HK-2 (cell line): Measurements from ENCODE around the gene SLC5A5.
"Not testable (repeated sequence)": the region's sequence is repeated elsewhere in the genome, so short reads cannot be mapped to it uniquely, and the experiment has no call there.

Experiments
- DNase-seq: peaks from one replicate; pipeline ENCODE4 v3.0.0-alpha.2; 2018; ENCODE audit not compliant: unreplicated experiment

Gene SLC5A5

DNA sequence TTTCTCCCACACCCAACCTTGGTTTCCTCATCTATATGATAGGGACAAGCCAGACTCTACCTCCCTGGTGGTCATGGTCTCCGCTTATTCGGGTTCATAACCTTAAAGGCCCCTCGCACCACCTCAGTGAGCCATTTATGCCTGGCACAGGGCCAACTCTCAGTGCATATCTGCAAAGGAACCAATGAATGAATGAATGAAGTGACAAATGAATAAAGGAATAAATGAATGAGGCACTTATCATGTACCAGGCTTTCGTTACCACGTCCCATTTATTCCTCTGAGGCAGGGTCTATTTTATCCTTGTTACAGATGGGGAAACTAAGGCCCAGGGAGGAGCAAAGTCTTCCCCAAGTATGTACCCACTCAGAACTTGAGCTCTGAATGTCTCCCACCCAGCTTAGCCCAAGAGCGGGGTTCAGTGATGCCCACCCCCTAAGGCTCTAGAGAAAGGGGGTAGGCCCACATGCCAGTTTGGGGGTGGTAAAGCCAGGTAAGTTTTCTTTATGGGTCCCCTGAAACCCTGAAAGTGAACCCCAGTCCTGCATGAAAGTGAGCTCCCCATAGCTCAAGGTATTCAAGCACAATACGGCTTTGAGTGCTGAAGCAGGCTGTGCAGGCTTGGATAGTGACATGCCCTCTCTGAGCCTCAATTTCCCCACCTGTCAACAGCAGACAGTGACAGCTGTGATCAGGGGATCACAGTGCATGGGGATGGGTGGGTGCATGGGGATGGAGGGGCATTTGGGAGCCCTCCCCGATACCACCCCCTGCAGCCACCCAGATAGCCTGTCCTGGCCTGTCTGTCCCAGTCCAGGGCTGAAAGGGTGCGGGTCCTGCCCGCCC, 490 bp upstream of the SLC5A5 start:
- no peak for DNase-seq

DNA sequence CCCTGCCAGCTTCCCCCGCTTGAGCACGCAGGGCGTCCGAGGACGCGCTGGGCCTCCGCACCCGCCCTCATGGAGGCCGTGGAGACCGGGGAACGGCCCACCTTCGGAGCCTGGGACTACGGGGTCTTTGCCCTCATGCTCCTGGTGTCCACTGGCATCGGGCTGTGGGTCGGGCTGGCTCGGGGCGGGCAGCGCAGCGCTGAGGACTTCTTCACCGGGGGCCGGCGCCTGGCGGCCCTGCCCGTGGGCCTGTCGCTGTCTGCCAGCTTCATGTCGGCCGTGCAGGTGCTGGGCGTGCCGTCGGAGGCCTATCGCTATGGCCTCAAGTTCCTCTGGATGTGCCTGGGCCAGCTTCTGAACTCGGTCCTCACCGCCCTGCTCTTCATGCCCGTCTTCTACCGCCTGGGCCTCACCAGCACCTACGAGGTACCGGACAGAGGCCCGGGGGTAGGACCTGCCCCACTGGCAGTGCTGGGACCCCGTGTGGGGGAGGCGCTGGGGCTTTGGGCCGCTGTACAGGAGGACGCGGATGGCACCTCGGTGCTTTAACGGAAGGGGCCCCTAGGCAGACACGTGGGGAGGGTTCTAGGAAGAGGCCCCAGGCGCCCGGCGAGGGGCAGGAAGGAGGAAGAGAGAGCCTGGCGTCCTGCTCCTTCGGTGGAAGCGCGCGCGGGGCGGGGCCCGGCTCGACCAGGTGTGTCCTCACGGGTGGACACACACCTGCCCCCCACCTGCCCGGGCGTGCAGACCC, 681 bp downstream of the SLC5A5 start:
- no peak for DNase-seq

DNA sequence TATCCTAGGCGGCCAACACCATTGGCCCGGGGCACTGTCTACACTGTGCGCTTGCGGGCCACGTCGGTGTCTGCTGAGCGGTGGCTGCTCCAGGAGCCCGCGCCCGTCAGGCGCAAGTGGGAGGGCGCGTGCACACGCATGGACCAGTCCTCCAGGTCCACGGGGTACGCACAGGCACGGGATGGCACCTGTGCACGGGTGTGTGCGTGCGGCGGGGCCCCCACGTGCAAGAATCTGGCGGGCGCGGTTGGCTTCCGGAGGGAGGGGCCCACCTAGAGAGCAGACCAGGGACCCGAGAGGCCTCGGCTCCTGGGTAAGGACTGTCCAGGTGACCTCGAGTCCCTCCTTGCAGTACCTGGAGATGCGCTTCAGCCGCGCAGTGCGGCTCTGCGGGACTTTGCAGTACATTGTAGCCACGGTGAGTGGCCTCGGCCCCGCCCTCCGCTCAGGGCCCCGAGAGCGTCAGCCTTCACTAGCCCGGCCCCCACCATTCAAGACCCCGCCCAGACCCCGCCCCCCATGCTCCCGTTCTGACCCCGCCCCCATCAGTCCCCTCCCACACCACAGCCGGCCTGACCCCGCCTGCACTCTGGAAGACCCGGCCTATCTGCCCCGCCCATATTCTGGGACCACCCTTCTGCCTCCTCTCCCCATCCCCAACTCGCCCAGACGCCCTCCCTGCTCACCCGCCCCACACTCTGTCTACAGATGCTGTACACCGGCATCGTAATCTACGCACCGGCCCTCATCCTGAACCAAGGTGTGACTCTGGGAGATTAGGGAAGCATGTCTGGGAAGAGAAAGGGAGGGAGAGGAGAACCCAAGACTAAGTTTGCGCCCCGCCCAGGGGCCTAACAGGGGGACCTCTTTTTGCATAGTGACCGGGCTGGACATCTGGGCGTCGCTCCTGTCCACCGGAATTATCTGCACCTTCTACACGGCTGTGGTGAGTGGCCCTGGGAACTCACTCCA, 2.3 kb downstream of the SLC5A5 start:
- DNase-seq: no peak

DNA sequence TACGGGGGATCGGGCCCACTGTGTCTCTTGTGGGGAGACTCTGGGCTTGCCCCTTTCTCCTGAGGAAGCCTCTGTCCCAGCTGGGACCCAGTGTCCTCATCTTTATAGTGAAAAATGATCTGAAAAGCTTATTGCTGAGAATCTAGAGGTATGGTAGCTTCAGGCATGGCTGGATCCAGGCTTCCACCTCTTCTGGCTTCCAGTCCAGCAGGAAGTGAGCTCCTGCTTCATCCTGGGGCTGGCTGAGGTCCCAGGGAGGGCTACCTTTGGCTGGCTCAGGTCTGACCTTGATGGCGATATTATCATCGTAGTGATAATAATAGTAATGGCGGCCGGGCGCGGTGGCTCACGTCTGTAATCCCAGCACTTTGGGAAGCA, 3.0 kb downstream of the SLC5A5 start:
- DNase-seq: no peak

DNA sequence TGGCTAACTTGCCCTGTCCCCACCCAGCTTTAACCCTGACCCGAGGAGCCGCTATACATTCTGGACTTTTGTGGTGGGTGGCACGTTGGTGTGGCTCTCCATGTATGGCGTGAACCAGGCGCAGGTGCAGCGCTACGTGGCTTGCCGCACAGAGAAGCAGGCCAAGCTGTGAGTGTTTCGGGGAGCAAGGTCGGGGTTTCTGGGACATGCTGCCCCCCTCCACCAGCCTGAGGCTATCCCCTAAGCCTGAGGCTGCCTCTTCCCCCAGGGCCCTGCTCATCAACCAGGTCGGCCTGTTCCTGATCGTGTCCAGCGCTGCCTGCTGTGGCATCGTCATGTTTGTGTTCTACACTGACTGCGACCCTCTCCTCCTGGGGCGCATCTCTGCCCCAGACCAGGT, 6.0 kb downstream of the SLC5A5 start:
- DNase-seq: no peak

- DNase-seq: no peak
These were observed 7.7 kb downstream of the SLC5A5 start for GRCh38 chr19:17879466-17879865.

DNA sequence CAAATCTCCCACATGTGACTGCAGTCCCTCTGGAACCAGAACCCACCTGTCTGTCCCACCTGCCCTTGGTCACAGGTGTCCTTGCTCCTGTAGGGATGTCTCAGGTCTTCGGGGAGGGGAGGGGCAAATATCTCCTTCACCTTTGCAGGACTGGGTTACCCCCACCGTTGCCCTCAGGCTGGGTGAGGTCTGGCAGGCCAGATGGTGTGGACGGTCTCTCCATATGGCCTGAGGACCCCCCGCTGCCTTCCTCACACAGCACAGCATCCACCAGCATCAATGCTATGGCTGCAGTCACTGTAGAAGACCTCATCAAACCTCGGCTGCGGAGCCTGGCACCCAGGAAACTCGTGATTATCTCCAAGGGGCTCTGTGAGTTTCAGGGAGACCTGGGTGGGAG, 10.0 kb downstream of the SLC5A5 start:
- DNase-seq: no peak

GRCh38 chr19:17883627-17884410, 12.1 kb downstream of the SLC5A5 start:
- DNase-seq: no peak

DNA sequence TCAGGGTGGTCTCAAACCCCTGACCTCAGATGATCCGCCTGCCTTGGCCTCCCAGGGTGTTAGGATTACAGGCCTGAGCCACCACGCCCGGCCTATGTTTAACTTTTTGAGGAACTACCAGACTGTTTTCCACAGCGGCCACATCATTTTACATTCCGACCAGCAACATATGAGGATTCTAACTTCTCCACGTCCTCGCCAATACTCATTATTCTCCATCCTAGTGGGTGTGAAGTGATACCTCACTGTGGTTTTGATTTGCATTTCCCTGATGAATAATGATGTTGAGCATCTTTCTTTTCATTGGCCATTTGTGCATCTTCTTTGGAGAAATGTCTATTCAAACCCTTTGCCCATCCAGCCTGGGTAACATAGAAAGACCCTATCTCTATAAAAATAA, 14.8 kb downstream of the SLC5A5 start:
- DNase-seq: no peak

- not testable (repeated sequence) for DNase-seq
These were observed 15.5 kb downstream of the SLC5A5 start for GRCh38 chr19:17887221-17887620.

DNA sequence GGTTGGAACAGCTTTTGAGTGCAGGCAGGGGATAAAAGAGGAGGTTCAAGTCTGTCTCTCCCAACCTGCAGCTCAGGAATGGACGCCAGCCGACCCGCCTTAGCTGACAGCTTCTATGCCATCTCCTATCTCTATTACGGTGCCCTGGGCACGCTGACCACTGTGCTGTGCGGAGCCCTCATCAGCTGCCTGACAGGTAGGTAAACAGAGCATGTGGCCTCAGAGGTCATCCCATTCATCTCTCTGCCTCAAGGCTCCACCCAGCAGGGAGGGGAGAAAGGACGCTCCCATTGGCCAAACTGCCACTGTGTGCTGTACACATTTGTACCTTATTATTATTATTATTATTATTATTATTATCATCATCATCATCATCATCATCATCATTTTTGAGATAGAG, 16.5 kb downstream of the SLC5A5 start:
- DNase-seq: no peak

- no peak for DNase-seq
These were observed 18.0 kb downstream of the SLC5A5 start for GRCh38 chr19:17889609-17890214.

DNA sequence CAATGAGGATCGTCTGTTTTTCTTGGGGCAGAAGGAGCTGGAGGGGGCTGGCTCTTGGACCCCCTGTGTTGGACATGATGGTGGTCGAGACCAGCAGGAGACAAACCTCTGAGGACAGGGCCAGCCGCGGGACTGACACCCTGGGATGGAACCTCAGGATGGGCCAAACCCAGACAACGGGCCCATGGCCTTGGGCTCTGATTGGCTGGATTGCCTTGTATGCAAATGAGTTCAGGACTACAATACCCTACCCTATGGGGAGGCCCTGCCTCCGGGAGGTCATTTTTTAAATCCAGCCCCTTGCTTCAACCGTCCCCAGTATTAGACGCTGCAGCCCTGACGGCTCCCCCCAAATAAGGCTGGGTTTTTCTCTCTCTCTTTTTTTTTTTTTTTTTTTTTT, 22.0 kb downstream of the SLC5A5 start:
- no peak for DNase-seq

GRCh38 chr19:17902701-17903100, 31.0 kb downstream of the SLC5A5 start:
- DNase-seq: no peak

- DNase-seq: no peak
These were observed 36.5 kb downstream of the SLC5A5 start for GRCh38 chr19:17908244-17908643.

DNA sequence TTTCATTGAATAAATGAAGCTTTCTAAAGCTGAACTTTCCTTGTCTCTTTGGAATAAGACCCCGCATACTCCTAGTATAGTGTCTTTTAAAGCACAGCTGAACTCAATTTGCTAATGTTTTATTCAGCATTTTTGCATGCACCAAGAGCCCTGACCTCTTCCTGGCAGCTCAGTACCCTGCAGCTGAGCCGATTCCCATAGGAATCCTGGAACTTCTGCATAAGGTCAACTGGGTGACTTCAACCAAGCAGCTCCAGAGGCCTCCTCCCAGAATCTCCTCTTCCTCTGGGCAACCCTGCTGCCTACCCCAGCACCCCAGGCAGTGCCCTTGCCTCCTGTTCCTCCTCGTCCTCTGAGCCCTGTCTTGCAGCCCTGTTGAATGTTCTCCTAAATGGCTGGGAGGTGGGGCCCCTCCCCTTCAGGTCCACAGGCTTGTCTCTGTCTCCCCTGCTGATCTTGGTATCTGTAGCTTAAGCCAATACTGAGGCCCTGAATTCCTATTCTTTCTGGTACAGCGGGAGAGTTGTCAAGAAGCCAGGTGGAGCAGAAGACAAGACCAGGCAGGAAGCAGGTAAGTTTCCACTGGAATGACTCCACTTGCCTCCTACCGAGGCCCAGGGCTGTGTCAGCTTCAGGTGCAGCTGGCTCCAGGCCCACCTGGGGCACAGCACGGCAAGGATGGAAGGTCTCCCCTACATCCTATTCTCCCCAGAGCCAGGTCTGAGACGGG, 37.4 kb downstream of the SLC5A5 start:
- no peak for DNase-seq

DNA sequence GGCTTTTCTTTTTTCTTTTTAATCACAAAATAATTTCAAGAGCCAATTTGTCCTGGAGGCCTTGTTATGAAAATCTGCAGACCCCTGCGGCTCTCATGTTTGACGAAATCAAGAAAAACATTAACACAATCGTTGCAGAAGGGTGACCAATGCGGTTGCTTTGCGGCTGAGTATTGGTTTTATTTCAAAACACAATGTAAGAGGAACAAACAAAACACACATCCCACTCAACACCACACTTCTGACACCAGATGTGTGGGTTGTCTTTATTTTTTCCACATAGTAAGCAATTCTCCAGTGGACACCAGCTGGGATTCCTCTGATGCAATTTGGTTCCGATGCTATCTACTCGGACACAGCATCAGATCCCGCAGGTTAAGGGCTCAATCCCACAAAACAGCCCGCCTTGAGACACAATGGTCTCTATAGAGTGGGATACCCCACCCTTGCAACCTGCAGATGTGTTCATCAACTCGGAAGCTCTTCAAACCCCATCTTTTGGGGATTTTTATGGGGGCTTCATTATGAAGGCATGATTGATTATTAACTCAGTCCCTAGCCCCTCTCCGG, 39.1 kb downstream of the SLC5A5 start:
- DNase-seq: no peak

DNA sequence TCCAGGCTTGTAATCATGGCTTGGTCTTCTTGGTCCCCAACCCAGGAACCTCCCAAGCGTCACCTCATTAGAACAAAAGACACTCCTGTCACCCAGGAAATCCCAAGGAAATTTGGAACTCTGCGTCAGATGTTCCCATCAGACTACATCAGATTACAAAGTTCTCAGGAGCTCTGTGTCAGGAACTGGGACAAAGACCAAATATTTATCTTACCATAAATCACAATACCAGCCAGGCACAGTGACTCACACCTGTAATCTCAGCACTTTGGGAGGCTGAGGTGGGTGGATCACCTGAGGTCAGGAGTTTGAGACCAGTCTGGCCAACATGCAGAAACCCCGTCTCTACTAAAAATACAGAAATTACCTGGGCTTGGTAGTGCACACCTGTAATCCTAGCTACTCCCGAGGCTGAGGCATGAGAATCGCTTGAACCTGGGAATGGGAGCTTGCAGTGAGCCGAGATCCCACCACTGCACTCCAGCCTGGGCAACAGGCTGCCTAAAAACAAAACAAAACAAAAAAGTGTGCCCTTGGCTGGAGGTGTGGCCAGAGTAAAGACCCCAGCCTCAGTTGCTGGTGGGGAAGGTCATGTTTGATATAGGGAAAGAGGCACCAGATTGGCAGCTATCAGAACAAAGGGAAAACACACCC, 44.3 kb downstream of the SLC5A5 start:
- DNase-seq: no peak

DNA sequence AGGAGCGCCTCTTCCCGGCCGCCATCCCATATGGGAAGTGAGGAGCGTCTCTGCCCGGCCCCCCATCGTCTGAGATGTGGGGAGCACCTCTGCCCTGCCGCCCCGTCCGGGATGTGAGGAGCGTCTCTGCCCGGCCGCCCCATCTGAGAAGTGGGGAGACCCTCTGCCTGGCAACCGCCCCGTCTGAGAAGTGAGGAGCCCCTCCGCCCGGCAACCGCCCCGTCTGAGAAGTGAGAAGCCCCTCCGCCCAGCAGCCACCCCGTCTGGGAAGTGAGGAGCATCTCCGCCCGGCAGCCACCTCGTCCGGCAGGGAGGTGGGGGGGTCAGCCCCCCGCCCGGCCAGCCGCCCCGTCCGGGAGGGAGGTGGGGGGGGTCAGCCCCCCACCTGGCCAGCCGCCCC, 46.4 kb downstream of the SLC5A5 start:
- not testable (repeated sequence) for DNase-seq
